ENCODE measurements around the gene CRHR2. TPM values are rescaled to one million over a fixed set of nuclear protein-coding genes. Genes with fewer than 3 reads are reported as not detected.

CRHR2 gene
- polyA plus RNA-seq, 1 experiment, result not detected

DNA sequence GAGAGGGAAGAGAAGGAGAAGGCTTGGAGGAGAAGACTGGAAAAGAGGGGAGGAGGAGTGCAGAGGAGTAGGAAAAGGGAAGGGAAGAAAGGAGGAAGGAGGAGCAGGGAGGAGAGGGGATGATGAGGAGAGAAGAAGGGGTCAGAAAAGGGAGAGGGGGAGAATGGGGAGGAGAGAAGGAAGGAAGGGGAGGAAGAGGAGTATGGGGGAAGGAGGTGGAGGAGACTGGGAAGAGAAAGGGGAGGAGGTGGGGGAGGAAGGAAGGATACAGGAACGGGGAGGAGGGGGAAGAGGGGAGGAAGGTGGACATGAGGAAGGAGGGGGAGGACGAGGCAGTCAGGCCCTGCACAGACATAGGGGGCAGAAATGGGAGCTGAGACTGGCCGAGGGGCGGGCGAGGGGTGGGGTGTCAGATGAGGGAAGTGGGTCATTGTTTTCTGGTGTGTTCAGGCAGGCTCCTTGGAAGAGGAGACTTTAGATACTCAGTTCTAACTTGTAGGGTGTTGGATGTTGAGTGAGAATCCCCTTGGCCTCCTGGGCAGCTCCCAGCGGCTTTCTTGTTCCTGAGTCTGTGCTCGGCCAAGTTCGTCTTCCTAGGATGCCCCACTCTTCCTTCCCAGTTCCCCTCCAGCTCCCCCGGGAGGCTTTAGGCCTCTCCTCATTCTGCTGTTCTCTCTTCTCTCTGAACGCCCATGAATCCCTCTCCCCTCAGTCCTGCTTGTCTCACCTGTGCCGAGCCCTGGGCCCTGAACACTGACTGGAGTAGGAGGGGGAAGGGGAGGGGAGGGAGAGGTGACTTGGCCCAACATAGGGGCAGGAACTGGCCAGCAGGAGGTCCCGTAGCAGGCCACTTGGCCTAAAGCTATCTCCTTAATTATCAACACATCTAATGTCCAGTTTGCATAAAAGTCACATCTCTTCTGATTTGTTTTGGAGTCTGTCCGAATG is 12.8 kb upstream of the CRHR2 start:
- CTCF ChIA-PET, result no interaction called here
- H3K27me3 ChIP-seq (ENCODE audit: control insufficient read depth, insufficient read depth, low read length), result peaks cover 12% of the 10 kb centered on the region
- no peak overlapping the region for H3K4me3 ChIP-seq (ENCODE audit: low read depth, low read length)
- TF ChIP-seq, protein P1, sequence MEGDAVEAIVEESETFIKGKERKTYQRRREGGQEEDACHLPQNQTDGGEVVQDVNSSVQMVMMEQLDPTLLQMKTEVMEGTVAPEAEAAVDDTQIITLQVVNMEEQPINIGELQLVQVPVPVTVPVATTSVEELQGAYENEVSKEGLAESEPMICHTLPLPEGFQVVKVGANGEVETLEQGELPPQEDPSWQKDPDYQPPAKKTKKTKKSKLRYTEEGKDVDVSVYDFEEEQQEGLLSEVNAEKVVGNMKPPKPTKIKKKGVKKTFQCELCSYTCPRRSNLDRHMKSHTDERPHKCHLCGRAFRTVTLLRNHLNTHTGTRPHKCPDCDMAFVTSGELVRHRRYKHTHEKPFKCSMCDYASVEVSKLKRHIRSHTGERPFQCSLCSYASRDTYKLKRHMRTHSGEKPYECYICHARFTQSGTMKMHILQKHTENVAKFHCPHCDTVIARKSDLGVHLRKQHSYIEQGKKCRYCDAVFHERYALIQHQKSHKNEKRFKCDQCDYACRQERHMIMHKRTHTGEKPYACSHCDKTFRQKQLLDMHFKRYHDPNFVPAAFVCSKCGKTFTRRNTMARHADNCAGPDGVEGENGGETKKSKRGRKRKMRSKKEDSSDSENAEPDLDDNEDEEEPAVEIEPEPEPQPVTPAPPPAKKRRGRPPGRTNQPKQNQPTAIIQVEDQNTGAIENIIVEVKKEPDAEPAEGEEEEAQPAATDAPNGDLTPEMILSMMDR (IDR thresholded peaks at IDR 0.05; ENCODE audit: insufficient read depth, low read depth, low read length), result no peak
- DNase-seq (ENCODE audit: low read depth), result no peak
- POLR2A ChIA-PET, result no interaction called here
- no peaks in the 10 kb centered on the region for H3K36me3 ChIP-seq (ENCODE audit: control insufficient read depth, insufficient read depth, low read length)

DNA sequence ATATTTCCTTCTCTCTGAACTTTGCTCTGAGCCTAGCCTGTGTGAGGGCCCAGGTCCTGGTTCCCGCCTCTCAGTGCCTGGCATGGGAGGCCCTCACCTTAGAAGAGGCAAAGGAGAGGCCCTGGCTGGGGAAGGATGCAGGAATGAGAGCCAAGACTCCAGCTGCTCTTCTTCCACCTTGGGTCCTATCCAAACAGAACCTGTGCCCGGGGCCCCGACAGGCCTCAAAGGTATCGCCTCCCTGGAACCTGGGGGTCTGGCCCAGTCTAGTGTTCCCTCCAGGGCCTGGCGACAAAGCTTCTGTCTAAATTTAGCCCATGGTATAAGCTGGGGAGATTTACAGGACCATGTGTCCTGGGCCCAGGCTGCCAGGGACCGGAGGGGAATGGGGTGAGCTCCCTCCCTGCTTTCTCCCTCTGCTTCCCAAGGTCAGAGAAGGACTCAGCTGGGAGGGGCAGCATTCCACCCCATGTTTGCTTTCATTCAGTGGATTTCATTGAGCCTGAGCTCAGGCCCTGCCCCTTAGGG is 12.0 kb upstream of the CRHR2 start:
- TF ChIP-seq, protein P1 (IDR thresholded peaks at IDR 0.05; ENCODE audit: insufficient read depth, low read depth, low read length), result no peak

GRCh38 chr7:30692882-30693281 is 10.6 kb upstream of the CRHR2 start:
- peaks cover 6% of the 10 kb centered on the region for H3K27me3 ChIP-seq (ENCODE audit: control insufficient read depth, insufficient read depth, low read length)
- ChIA-PET POLR2A (no interaction called here), CTCF (no interaction called here)
- DNase-seq (ENCODE audit: low read depth), result no peak
- no peak overlapping the region for H3K4me3 ChIP-seq (ENCODE audit: low read depth, low read length)
- H3K36me3 ChIP-seq (ENCODE audit: control insufficient read depth, insufficient read depth, low read length), result no peaks in the 10 kb centered on the region
- TF ChIP-seq, protein P1 (IDR thresholded peaks at IDR 0.05; ENCODE audit: insufficient read depth, low read depth, low read length), result no peak

More for the DNA sequence above, 12.0 kb upstream of the CRHR2 start:
- DNase-seq (ENCODE audit: low read depth), result no peak
- Histone ChIP-seq H3K27me3 (ENCODE audit: control insufficient read depth, insufficient read depth, low read length) (peaks cover 12% of the 10 kb centered on the region), H3K36me3 (ENCODE audit: control insufficient read depth, insufficient read depth, low read length) (no peaks in the 10 kb centered on the region), H3K4me3 (ENCODE audit: low read depth, low read length) (no peak overlapping the region)
- ChIA-PET CTCF (no interaction called here), POLR2A (no interaction called here)

DNA sequence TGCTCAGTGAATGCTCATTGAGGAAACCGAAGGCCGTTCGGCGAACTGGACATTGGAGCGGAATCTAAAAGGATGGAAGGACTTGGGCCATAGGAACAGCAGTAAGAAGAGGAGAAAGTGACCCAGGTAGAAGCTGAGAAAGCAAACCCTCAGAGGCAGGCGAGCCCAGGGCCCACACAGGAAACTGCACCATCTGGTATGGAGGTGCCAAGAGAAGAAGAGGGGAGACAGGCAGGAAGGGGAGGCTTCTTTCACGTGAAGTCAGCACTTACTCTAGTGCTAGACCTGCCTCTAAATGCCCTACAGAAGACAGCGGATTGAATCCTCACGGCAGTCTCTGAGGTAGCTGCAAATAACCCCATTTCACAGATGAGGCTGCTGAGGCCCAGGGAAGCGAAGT is 10.2 kb upstream of the CRHR2 start:
- Histone ChIP-seq H3K36me3 (ENCODE audit: control insufficient read depth, insufficient read depth, low read length) (no peaks in the 10 kb centered on the region), H3K27me3 (ENCODE audit: control insufficient read depth, insufficient read depth, low read length) (peaks cover 6% of the 10 kb centered on the region), H3K4me3 (ENCODE audit: low read depth, low read length) (no peak overlapping the region)
- no peak for DNase-seq (ENCODE audit: low read depth)
- ChIA-PET POLR2A (no interaction called here), CTCF (no interaction called here)
- TF ChIP-seq, protein P1 (IDR thresholded peaks at IDR 0.05; ENCODE audit: insufficient read depth, low read depth, low read length), result no peak

DNA sequence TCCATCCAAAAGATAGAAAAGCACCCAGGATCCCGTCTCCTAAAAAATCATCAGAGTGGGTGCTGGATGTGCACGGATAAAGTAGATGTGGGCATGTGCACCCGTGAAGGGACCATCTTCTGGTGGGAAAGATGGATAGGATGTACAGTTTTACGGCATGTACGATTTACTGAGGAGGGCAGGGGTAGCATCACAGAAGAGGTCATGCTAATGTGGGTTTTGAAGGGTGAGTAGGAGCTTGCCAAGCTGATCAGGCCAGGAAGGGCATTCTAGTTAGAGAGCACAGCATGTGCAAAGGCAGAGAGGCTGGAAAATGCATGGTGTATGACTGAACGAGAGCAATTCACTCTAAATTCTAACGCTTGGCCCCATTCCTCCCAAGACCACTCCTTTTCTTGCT is 7.8 kb upstream of the CRHR2 start:
- peaks cover 7% of the 10 kb centered on the region for H3K27me3 ChIP-seq (ENCODE audit: control insufficient read depth, insufficient read depth, low read length)
- H3K36me3 ChIP-seq (ENCODE audit: control insufficient read depth, insufficient read depth, low read length), result no peaks in the 10 kb centered on the region
- ChIA-PET CTCF (no interaction called here), POLR2A (no interaction called here)
- TF ChIP-seq, protein P1 (IDR thresholded peaks at IDR 0.05; ENCODE audit: insufficient read depth, low read depth, low read length), result no peak
- no peak for DNase-seq (ENCODE audit: low read depth)
- H3K4me3 ChIP-seq (ENCODE audit: low read depth, low read length), result no peak overlapping the region

Data from BJ (cell line).